ENCODE data around the gene TAAR9. TPM values are rescaled to one million over a fixed set of nuclear protein-coding genes. Genes with fewer than 3 reads are reported as not detected.

TAAR9 gene
- total RNA-seq, 2 experiments from 2014 or later: not detected

GRCh38 chr6:132506461-132506860 lies 31.6 kb upstream of the TAAR9 start:
- CTCF ChIA-PET (ENCODE audit: unreplicated experiment): no interaction called here
- H3K4me3 ChIP-seq (ENCODE audit: low read depth, low read length, poor library complexity, severe bottlenecking): peak overlapping the region; percentile 26
- H3K9me3 ChIP-seq (ENCODE audit: low read length): no peaks in the 10 kb centered on the region
- peaks cover 83% of the 10 kb centered on the region for H3K4me1 ChIP-seq (ENCODE audit: insufficient read depth, low read length, poor library complexity, severe bottlenecking)
- no peak for TF ChIP-seq CTCF (conservative IDR thresholded peaks at IDR 0.05; ENCODE audit: low read length)
- no peak for TF ChIP-seq EZH2phosphoT487 (IDR thresholded peaks at IDR 0.05; ENCODE audit: borderline replicate concordance, low read depth, low read length)
- H3K36me3 ChIP-seq (ENCODE audit: insufficient read depth, low read length): peaks cover 97% of the 10 kb centered on the region
- H3K27ac ChIP-seq (ENCODE audit: low read depth, low read length, poor library complexity, severe bottlenecking): peak overlapping the region; percentile 52
- BruUV-seq (replicated peaks): no TSS peak
- peaks cover 100% of the 10 kb centered on the region for H3K79me2 ChIP-seq (ENCODE audit: insufficient read depth, low read depth, low read length)
- H2AFZ ChIP-seq (ENCODE audit: low read length): no peak overlapping the region
- no peak for DNase-seq (ENCODE audit: low spot score)
- POLR2A ChIA-PET: no interaction called here
- peak overlapping the region; percentile 63 for H3K4me2 ChIP-seq (ENCODE audit: low read length)
- intact Hi-C loops (cut with micrococcal nuclease; ENCODE audit: unreplicated experiment): no loop called here
- no peaks in the 10 kb centered on the region for H3K9me2 ChIP-seq (ENCODE audit: insufficient read depth, low read length)
- H4K20me1 ChIP-seq (ENCODE audit: insufficient read depth, low read length): peaks cover 43% of the 10 kb centered on the region; the same call in 1 of the 2 replicates

- peaks cover 96% of the 10 kb centered on the region for H3K36me3 ChIP-seq (ENCODE audit: insufficient read depth, low read length)
- POLR2A ChIA-PET: interaction anchor here (0.5 to 1.9 kb wide), 4 partner anchors 11 to 325 kb away, joined by 3 to 15 read pairs (median 3); no protein-coding TSS in a partner anchor
- H2AFZ ChIP-seq (ENCODE audit: low read length): no peak overlapping the region
- H3K27ac ChIP-seq (ENCODE audit: low read depth, low read length, poor library complexity, severe bottlenecking): peak overlapping the region; percentile 52
- BruUV-seq (replicated peaks): no TSS peak
- H3K9me3 ChIP-seq (ENCODE audit: low read length): no peaks in the 10 kb centered on the region
- intact Hi-C loops (cut with micrococcal nuclease; ENCODE audit: unreplicated experiment): no loop called here
- DNase-seq (ENCODE audit: low spot score): no peak
- H3K4me2 ChIP-seq (ENCODE audit: low read length): peak overlapping the region; percentile 63
- CTCF ChIA-PET (ENCODE audit: unreplicated experiment): no interaction called here
- H3K9me2 ChIP-seq (ENCODE audit: insufficient read depth, low read length): no peaks in the 10 kb centered on the region
- H3K79me2 ChIP-seq (ENCODE audit: insufficient read depth, low read depth, low read length): peaks cover 100% of the 10 kb centered on the region
- no peak for TF ChIP-seq EZH2phosphoT487 (IDR thresholded peaks at IDR 0.05; ENCODE audit: borderline replicate concordance, low read depth, low read length)
- no peak for TF ChIP-seq CTCF (conservative IDR thresholded peaks at IDR 0.05; ENCODE audit: low read length)
- H4K20me1 ChIP-seq (ENCODE audit: insufficient read depth, low read length): peaks cover 47% of the 10 kb centered on the region; the same call in 1 of the 2 replicates
- peaks cover 76% of the 10 kb centered on the region for H3K4me1 ChIP-seq (ENCODE audit: insufficient read depth, low read length, poor library complexity, severe bottlenecking)
- H3K4me3 ChIP-seq (ENCODE audit: low read depth, low read length, poor library complexity, severe bottlenecking): peak overlapping the region; percentile 26
Observed at GRCh38 chr6:132506869-132507808, 30.9 kb upstream of the TAAR9 start.

Measured in OCI-LY7 (cell line).